Thoracic aorta (tissue), 2 donors: ENCODE measurements around the gene PPP3CB. TPM values are rescaled to one million over a fixed set of nuclear protein-coding genes. Genes with fewer than 3 reads are reported as not detected.

Source experiments
- ATAC-seq: fragments of 150-250 bp; one replicate; pipeline ENCODE4 v1.8.0; 2017; ENCODE audit warnings: low read depth; ENCODE audit not compliant: insufficient number of reproducible peaks, low FRiP score
- DNase-seq: peaks from one replicate; pipeline ENCODE4 v3.0.0-alpha.2; 2020; ENCODE audit warnings: low spot score
- H3K27ac ChIP-seq, 2 donors: fragments of 200-600 bp; sonication (generic); 1 replicate in 1 of 2; 2 replicates in 1 of 2; pipeline ENCODE4 v1.5.1; 2016; ENCODE audit warnings: mild to moderate bottlenecking in 2 of 2, moderate library complexity in 2 of 2
- H3K27me3 ChIP-seq: fragments of 200-600 bp; sonication (generic); replicated peaks from 2 replicates; pipeline ENCODE4 v1.6.0; 2016; ENCODE audit warnings: mild to moderate bottlenecking; ENCODE audit not compliant: insufficient read depth
- H3K36me3 ChIP-seq: fragments of 200-600 bp; sonication (generic); one replicate; pipeline ENCODE4 v1.5.1; 2016
- H3K4me1 ChIP-seq, 2 donors: fragments of 200-600 bp; sonication (generic); 1 replicate in 1 of 2; 2 replicates in 1 of 2; pipeline versions ENCODE4 v1.5.1 to v1.6.0; 2016; ENCODE audit warnings: low read depth in 2 of 2, mild to moderate bottlenecking in 1 of 2; ENCODE audit not compliant: control insufficient read depth in 1 of 2
- H3K4me3 ChIP-seq: fragments of 200-600 bp; sonication (generic); 2 replicates; pipeline ENCODE4 v1.5.1; 2016; ENCODE audit warnings: mild to moderate bottlenecking
- H3K9me3 ChIP-seq: fragments of 200-600 bp; sonication (generic); 2 replicates; pipeline ENCODE4 v1.5.1; 2016
- total RNA-seq, 2 donors: library from RNA; depleted of rRNA; stranded (reverse); fragments of >200 nt; gene quantifications; one replicate each; pipeline versions ENCODE4 v1.1.0 to v1.2.3, GENCODE V29; 2016
- TF ChIP-seq, protein P1 (sequence below): fragments of 200-600 bp; sonication (generic); IDR thresholded peaks from one replicate; pipeline ENCODE4 v1.5.1; 2019; ENCODE audit warnings: antibody characterized with exemption

The PPP3CB gene
- 10 to 100 TPM; 39.4 to 80.6 TPM for total RNA-seq

- TF ChIP-seq, protein P1, sequence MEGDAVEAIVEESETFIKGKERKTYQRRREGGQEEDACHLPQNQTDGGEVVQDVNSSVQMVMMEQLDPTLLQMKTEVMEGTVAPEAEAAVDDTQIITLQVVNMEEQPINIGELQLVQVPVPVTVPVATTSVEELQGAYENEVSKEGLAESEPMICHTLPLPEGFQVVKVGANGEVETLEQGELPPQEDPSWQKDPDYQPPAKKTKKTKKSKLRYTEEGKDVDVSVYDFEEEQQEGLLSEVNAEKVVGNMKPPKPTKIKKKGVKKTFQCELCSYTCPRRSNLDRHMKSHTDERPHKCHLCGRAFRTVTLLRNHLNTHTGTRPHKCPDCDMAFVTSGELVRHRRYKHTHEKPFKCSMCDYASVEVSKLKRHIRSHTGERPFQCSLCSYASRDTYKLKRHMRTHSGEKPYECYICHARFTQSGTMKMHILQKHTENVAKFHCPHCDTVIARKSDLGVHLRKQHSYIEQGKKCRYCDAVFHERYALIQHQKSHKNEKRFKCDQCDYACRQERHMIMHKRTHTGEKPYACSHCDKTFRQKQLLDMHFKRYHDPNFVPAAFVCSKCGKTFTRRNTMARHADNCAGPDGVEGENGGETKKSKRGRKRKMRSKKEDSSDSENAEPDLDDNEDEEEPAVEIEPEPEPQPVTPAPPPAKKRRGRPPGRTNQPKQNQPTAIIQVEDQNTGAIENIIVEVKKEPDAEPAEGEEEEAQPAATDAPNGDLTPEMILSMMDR: no peak
- no peaks in the 10 kb centered on the region for H3K9me3 ChIP-seq
- H3K36me3 ChIP-seq: peaks cover 2% of the 10 kb centered on the region
- ATAC-seq (peak; percentile 90), DNase-seq (peak; percentile 79)
- peak within 1 kb of the TSS; percentile 82 for H3K4me3 ChIP-seq
- peak within 1 kb of the TSS; percentile 96 to 97 for H3K27ac ChIP-seq
- no peaks in the 10 kb centered on the region for H3K27me3 ChIP-seq
- peaks cover 30 to 34% of the 10 kb centered on the region in 2 donors for H3K4me1 ChIP-seq
Observed at GRCh38 chr10:73495884-73496674, at the start of gene PPP3CB. Gene PPP3CB (minus strand): TSS chr10:73496024. CDS start chr10:73495889, 135 bp downstream.

GRCh38 chr10:73545357-73545756 is 49.5 kb upstream of the PPP3CB start:
- H3K9me3 ChIP-seq: no peaks in the 10 kb centered on the region
- no peaks in the 10 kb centered on the region for H3K27me3 ChIP-seq
- DNase-seq (no peak), ATAC-seq (no peak)
- H3K4me3 ChIP-seq: no peak overlapping the region
- peaks cover 6% of the 10 kb centered on the region for H3K36me3 ChIP-seq
- TF ChIP-seq, protein P1: no peak
- H3K4me1 ChIP-seq: no peaks in the 10 kb centered on the region
- H3K27ac ChIP-seq: no peak overlapping the region

DNA sequence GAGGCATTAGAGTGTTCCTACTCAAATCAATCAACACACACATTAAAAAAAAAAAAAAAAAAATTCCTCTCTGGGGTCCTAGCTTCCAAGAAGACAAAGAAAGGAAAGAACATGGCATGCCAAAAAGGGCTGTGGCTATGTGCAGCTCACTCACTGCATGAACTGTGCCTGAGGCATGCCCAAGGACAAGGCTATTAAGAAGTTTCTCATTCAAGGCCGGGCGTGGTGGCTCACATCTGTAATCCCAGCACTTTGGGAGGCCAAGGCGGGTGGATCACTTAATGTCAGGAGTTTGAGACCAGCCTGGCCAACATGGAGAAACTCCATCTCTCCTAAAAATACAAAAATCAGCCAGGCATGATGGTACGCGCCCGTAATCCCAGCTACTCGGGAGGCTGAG is 41.9 kb upstream of the PPP3CB start:
- H3K36me3 ChIP-seq: peaks cover 13% of the 10 kb centered on the region
- H3K27ac ChIP-seq: no peak overlapping the region
- DNase-seq (no peak), ATAC-seq (no peak)
- H3K9me3 ChIP-seq: no peaks in the 10 kb centered on the region
- TF ChIP-seq, protein P1: no peak
- H3K27me3 ChIP-seq: no peaks in the 10 kb centered on the region
- H3K4me3 ChIP-seq: no peak overlapping the region
- H3K4me1 ChIP-seq: no peaks in the 10 kb centered on the region

DNA sequence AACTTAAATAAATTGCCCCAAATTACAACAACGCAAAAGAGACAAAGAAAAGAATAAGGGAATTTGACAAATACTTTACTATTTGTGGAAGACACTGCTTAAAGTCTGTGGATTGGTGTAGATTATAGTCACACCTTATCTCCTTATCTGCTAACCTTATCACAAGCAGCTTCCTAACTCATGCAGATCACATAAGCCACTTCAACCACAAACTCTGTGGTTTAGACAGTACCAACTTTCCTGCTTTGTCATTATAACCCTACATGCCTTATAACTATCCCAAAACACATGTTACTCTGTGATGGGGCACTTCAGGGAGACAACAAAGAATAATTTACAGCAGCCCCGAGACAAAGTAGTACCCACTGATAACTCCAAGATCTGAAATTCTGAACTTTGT is 41.5 kb upstream of the PPP3CB start:
- no peaks in the 10 kb centered on the region for H3K27me3 ChIP-seq
- TF ChIP-seq, protein P1: no peak
- ATAC-seq (no peak), DNase-seq (no peak)
- H3K27ac ChIP-seq: no peak overlapping the region
- no peak overlapping the region for H3K4me3 ChIP-seq
- H3K36me3 ChIP-seq: peaks cover 11% of the 10 kb centered on the region
- H3K9me3 ChIP-seq: no peaks in the 10 kb centered on the region
- H3K4me1 ChIP-seq: no peaks in the 10 kb centered on the region

- DNase-seq: no peak
- H3K4me3 ChIP-seq: no peak overlapping the region
- no peaks in the 10 kb centered on the region for H3K9me3 ChIP-seq
- no peak overlapping the region for H3K27ac ChIP-seq
- H3K4me1 ChIP-seq: no peaks in the 10 kb centered on the region
- ATAC-seq: no peak
- TF ChIP-seq, protein P1: no peak
- no peaks in the 10 kb centered on the region for H3K27me3 ChIP-seq
- peaks cover 14% of the 10 kb centered on the region for H3K36me3 ChIP-seq
Observed at GRCh38 chr10:73534857-73535256, 39.0 kb upstream of the PPP3CB start.
